HG03039 (cell line): ENCODE measurements around the gene WTIP.
"Not testable (repeated sequence)": the region's sequence is repeated elsewhere in the genome, so short reads cannot be mapped to it uniquely, and the experiment has no call there.

Experiments used
- ATAC-seq: cut with Tn5 transposase; IDR thresholded peaks from one replicate; pipeline ENCODE4 v1.9.1; 2021; ENCODE audit warnings: mild to moderate bottlenecking, moderate library complexity; ENCODE audit not compliant: unreplicated experiment

Gene WTIP

DNA sequence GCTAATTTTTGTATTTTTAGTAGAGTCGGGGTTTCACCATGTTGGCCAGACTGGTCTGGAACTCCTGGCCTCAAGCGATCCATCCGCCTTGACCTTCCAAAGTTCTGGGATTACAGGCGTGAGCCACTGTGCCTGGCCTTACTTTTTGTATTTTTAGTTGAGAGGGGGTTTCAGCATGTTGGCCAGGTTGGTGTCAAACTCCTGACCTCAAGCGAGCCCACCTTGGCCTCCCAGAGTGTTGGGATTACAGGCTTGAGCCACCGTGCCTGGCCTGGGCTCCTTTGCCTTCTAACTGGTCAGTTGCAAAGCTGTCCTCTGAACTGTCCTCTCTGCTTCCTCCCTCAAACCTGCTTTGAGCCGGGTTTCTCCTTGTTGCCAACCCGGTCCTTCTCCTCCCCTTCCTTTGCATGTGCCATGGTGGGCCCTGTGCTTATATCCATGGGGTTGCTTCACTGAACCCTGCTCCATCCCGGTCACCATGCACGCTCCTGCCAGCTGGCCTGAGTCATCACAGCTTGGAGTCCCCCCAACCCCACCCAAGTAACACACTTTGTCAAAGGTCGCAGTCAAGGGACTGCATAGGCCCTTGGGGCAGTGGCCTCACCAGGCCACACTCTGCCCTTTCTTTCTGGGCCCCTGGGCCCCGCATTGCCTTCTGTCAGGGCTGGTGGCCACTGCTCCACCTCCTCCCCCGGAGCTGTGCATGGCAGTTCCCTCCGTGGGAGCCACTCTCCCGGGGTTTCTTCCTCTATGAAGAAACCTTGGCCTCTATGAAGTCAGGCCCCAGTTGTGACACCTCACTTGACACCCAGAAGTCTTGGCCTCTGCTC, 21.2 kb downstream of the WTIP start:
- no peak for ATAC-seq

DNA sequence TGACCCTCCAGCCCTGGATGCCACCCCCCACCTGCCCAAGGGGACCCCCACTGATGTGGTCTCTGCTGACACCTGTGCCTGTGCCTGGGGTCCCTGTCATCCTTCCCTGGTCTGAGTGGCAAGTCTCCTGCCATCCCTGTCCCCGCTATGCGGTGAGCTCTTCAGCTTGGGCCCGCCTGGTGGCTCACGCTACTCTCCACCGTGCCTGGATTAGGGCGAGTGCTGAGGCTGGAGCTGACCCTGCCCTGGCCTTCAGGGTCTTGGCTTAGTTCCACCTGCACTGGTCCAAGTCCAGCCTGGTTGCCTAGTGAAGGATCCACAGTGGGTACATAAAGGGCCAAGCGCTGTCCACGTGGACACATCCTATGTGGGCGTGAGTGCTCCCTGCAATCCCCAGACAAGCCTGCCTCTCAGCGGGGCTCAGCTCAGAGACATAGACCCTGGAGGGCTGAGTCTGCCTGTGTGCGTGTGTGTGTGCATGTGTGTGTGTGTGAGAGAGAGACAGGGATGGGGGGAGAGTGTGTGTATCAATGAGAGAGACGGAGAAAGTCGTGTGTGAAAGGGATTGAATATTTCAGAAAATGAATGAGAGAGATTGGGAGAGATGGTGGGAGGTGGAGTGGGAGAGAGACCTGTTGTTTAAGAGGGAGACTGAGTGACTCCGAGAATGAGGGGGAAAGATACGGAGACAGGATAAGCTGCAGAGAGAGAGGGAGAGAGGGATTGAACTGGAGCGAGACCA, 22.1 kb downstream of the WTIP start:
- ATAC-seq, result no peak

- ATAC-seq, result no peak
Observed at GRCh38 chr19:34504273-34504808, 22.8 kb downstream of the WTIP start.

- no peak for ATAC-seq
Observed at GRCh38 chr19:34504809-34505291, 23.3 kb downstream of the WTIP start.

DNA sequence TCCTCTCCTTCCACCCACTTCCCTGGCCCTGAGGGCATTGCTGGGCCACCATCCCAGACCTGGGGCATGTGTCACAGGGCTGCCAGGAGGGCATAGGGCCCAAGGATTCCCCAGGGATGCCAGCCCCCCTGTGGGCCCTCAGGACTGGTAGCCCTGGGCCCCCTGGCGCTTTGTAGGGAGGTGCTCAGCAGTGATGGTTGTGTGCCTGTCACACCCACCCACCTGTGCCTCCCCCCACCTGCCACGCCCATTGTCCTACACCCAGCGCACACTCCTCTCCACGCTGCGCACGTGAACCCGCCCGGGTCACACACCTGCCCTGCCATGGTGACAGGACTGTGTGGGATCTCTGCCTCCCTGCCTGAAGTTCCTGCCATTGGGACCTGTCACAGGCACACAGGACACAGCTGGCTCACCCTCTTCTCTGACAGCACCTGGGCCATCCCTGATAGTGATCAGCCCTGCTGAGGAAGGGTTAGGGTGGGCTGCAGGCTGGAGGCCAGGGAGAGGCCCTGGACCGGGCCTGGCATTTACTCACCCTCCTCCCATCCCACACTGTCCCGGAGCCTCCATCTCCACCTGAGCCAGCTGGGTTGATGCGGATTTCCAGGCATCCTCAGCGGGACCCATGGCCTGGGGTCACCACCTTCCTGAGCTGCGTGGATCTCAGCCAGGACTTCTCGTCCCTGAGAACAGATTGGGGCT, 23.9 kb downstream of the WTIP start:
- no peak for ATAC-seq

DNA sequence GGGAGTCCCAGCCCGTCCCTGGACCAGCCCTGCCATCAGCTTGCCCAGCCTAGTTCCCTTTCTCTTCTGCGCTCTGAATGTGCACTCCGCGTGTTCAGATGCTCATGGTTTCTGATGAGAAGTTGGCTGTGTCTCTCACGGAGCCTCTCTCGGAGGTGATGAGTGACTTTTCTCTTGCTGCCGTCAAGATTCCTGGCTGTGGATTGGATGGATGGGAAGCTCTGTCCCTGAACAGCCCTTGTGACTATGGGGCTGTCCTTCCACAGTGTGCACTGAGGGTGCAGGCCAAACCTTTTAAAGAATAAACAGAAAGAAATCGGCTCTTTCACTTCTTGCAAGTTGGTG, 24.4 kb downstream of the WTIP start:
- no peak for ATAC-seq

DNA sequence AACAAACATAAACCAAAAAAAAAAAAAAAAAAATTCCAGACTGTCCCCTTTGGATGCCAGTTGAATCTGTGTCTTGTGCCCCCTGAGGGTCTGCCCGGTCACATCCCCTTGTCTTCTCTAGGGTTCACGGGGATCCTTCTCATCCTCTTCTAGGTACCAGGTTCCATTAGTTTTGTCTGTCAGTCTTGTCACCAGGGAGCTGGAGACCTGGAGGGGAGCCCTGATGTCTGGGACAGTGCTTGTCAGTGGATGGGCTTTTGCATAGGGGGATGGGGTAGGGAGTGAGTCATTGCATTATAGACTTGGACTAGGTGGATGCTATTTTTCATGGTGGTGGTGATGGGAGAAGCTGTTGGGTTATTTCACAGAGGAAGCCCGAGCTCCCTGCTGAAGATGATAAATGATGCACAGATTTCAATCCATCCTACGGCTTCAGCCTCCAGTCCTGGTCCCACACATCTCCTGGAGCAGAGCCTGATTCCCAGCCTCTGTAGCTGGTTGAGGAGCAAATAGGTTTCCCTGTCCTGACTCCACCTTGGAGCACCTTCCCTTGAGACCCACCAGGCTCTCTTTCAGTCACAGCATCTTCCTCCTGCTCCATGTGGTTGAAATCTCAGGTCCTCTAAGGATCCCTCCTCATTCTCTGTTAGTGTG, 26.0 kb downstream of the WTIP start:
- ATAC-seq, result no peak

DNA sequence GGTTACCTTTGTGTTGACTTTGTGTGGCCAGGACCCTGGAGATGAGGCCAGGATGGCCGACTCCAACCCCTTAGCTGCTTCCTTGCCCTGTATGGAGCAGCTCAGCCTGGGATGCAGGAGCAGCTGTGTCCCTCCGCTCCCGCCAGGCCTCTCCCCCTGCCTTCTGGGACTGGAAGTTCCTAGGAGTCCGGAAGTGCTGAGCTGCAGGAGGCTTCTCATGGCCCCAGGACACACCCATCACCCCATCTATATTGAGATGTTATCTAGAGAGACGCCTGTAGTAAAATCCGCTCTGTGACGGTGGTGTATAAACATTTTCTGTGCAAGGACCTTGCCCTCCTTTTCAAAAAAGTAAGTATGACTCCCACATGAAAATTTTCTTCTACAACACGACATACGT, 27.0 kb downstream of the WTIP start:
- no peak for ATAC-seq

DNA sequence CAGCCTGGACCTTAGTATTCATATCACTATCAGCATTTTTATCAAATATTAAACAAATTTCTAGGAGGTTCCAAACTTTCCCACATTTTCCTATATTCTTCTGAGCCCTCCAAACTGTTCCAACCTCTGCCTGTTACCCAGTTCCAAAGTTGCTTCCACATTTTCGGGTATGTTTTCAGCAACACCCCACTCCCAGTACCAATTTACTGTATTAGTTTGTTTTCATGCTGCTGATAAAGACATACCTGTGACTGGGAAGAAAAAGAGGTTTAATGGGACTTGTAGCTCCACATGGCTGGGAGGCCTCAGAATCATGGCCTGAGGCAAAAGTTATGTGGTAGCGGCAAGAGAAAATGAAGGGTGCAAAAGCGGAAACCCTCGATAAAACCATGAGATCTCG, 29.3 kb downstream of the WTIP start:
- not testable (repeated sequence) for ATAC-seq

DNA sequence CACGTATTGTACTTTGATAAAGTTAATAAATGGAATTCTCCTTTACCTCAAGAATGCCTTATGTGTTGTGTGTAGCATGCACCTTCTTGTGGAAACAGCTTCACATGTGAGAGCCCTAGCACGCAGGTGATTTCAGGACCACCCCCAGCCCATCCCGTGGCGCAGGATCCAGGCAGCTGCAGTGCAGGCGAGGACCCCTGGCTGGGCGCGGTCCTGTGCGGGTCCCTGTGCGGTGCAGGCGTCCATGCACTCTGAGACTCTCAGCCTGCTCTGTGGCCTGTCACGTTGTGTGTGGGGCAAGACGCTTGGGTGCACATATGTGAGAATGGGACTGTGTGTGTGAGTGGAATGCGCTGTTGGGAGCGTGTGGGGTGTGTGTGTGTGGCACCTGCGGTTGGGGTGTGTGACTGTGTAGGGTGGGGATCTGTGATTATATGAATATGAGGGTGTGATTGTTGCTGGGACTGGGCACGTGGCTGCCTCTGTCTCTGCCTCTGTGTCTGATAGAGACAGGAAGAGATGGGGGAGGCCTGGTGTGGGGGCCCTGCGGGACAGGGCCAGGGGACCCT, 30.8 kb downstream of the WTIP start:
- ATAC-seq, result no peak

GRCh38 chr19:34513767-34514166, 32.2 kb downstream of the WTIP start:
- ATAC-seq, result no peak

- no peak for ATAC-seq
Observed at GRCh38 chr19:34519602-34520001, 38.0 kb downstream of the WTIP start.

GRCh38 chr19:34523408-34523807, 41.9 kb downstream of the WTIP start:
- no peak for ATAC-seq

DNA sequence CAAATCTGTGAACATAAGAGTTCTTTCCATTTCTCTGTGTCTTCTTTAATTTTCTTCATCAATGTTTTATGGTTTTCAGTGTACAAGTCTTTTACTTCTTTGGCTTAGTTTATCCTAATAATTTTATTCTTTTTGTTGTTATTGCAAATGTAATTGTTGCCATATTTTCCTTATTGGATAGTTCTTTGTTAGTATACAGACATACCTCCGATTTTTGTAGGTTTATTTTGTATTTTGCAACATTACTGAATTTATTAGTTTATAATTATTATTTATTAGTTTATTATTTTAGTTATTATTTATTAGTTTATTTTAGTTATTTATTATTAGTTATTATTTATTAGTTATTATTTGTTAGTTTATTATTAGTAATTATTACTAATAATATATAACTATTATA, 43.4 kb downstream of the WTIP start:
- ATAC-seq, result no peak

GRCh38 chr19:34534206-34534605, 52.6 kb downstream of the WTIP start:
- ATAC-seq, result no peak

- ATAC-seq, result no peak
Observed at GRCh38 chr19:34539396-34539795, 57.8 kb downstream of the WTIP start.

DNA sequence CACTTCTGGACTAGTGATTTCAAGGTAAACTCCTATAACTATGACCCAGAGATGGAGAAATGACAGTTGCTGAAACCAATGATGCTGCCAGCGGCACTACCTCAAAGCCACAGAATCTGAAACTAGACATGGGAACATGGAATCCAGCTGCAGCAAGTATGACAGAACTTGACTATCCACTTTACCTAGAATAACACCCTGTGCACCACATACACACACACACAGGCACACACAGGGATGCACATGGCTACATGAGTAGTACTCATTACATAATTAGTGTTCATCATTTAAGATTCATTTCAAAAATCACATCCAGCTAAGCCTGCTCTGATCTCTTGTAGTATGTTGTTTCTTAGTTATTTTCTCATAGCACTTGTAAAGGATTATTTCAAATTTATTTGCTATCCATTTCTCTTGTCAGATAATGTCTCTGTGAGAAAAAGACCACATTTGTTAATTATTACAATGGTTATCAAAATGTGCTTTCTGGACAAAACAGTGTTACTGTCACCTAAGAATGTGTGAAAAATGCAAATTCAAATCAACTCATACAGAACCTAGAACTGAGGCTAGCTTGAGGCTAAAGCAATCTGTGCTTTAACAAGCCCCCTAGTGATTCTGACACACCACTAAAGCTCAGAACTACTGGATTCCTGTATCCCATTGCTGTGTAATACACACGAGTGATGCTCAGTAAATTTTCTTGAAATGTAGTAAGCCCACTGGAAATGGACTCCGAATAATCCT, 59.4 kb downstream of the WTIP start:
- ATAC-seq, result no peak

- ATAC-seq, result no peak
Observed at GRCh38 chr19:34549833-34550232, 68.3 kb downstream of the WTIP start.

- no peak for ATAC-seq
Observed at GRCh38 chr19:34555447-34555846, 73.9 kb downstream of the WTIP start.

- ATAC-seq, result no peak
Observed at GRCh38 chr19:34556488-34556887, 74.9 kb downstream of the WTIP start.
